CD4-positive, alpha-beta T cell treated with Interleukin-15 for 1 hour (primary cell): ENCODE results near the gene ZNF581.

Experiments used
- DNase-seq: peaks from one replicate; pipeline ENCODE4 v3.0.0-alpha.2; 2020

ZNF581 gene

GRCh38 chr19:55683449-55684261, 40.2 kb downstream of the ZNF581 start:
- DNase-seq: no peak

GRCh38 chr19:55684946-55685681, 41.7 kb downstream of the ZNF581 start:
- no peak for DNase-seq

- no peak for DNase-seq
Observed at GRCh38 chr19:55685776-55686175, 42.3 kb downstream of the ZNF581 start.

- no peak for DNase-seq
Observed at GRCh38 chr19:55686311-55687050, 43.0 kb downstream of the ZNF581 start.

- no peak for DNase-seq
Observed at GRCh38 chr19:55687281-55688201, 44.1 kb downstream of the ZNF581 start.

GRCh38 chr19:55688422-55689218, 45.2 kb downstream of the ZNF581 start:
- no peak for DNase-seq

- DNase-seq: no peak
Observed at GRCh38 chr19:55689411-55690108, 46.1 kb downstream of the ZNF581 start.

- DNase-seq: no peak
Observed at GRCh38 chr19:55690109-55690768, 46.8 kb downstream of the ZNF581 start.

- no peak for DNase-seq
Observed at GRCh38 chr19:55690769-55691545, 47.5 kb downstream of the ZNF581 start.

- DNase-seq: no peak
Observed at GRCh38 chr19:55691561-55692481, 48.4 kb downstream of the ZNF581 start.

- no peak for DNase-seq
Observed at GRCh38 chr19:55692681-55693081, 49.2 kb downstream of the ZNF581 start.

GRCh38 chr19:55693336-55693974, 50.0 kb downstream of the ZNF581 start:
- DNase-seq: no peak

- no peak for DNase-seq
Observed at GRCh38 chr19:55694241-55694655, 50.8 kb downstream of the ZNF581 start.

- no peak for DNase-seq
Observed at GRCh38 chr19:55694656-55695491, 51.4 kb downstream of the ZNF581 start.
